ENCODE results near the gene CDK3.
"Not testable (repeated sequence)": the region's sequence is repeated elsewhere in the genome, so short reads cannot be mapped to it uniquely, and the experiment has no call there.

CDK3 gene

DNA sequence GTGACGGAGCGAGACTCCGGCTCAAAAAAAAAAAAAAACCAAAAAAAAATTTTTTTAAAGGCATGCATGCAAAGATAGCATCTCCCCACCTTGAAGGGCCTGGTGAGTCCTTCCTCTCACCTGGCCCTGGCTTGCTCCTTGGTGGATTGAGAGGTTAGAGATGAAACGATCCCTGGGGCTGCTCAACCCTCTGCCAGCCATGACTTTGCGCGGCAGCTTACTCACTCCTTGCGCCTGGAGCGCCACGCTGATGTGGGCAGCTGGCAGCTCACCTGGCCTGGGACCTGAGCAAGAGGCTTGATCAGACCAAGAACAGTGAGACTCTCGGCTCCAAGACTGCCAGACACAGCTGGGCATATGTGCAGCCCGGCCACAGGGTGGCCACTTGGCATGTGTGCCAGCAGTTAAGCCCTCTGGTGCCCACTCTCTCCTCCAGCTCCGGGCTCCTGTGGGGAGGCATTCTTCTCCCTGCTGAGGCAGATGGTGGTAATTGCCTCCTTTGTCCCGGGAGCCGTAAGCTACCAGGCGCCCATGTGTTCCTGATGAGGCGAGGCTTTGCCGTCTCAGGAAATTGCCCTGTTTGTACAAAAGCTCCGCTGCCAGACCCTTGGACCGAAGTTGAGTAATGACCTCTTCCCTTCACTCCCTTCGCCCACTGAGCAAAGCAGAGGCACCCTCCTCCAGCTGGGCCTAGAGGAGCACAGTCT lies 31.6 kb downstream of the CDK3 start:
- Mint-ChIP-seq H3K4me3 (no peak overlapping the region), H3K4me1 (peaks cover 15% of the 10 kb centered on the region), H3K27me3 (peaks cover 6% of the 10 kb centered on the region), H3K27ac (no peak overlapping the region), H3K9me3 (no peaks in the 10 kb centered on the region), H3K36me3 (peaks cover 4% of the 10 kb centered on the region)
- DNase-seq, result no peak
- CTCF ChIA-PET, result interaction anchor here (0.7 to 1.2 kb wide), 3 partner anchors 13 to 19 kb away, joined by 3 to 5 read pairs (median 4); no protein-coding TSS in a partner anchor

DNA sequence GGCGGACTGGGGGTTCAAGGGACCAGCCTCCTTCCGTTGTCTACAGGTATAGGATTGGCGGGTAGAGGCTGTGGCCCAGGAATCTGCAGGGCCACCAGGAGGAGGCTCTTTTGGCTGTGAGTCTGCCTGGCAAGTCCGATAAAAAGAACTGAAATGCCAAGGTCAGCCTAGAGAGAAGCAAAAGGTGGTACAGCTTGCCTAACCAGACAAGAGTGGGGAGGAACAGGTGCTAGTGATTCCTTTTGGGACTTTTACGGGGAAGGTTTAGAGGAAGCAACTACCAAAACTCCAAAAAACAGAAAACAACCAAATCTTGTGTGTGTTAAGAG lies 32.1 kb downstream of the CDK3 start:
- no peaks in the 10 kb centered on the region for H3K9me3 Mint-ChIP-seq
- H3K27ac Mint-ChIP-seq, result no peak overlapping the region
- peaks cover 7% of the 10 kb centered on the region for H3K36me3 Mint-ChIP-seq
- CTCF ChIA-PET, result interaction anchor here (1.0 to 1.2 kb wide), 2 partner anchors 16 to 19 kb away, joined by 4 to 5 read pairs; no protein-coding TSS in a partner anchor
- no peak for DNase-seq
- H3K27me3 Mint-ChIP-seq, result peaks cover 6% of the 10 kb centered on the region
- H3K4me1 Mint-ChIP-seq, result peaks cover 15% of the 10 kb centered on the region
- no peak overlapping the region for H3K4me3 Mint-ChIP-seq

DNA sequence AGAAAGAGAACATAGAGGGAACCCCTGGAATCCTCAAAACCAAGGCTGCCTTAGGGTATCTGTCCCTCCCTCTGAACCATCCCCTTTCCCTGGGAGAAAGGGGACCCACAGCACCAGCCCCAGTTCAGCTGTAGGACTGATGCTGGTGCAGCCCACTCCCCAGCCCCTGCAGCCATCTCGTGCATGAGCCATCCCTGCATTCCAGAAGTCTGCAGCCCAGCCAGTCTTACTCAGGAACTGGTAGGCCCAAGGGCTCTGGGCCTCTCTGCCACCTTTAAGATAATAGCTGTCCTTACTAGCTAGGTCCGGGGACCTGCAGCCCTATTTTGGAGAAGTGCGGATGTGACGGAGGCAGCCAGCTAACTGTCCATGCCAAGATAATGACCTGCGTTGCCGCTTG lies 32.5 kb downstream of the CDK3 start:
- Mint-ChIP-seq H3K36me3 (peaks cover 10% of the 10 kb centered on the region), H3K27ac (no peak overlapping the region), H3K4me3 (no peak overlapping the region), H3K9me3 (no peaks in the 10 kb centered on the region), H3K27me3 (peaks cover 6% of the 10 kb centered on the region), H3K4me1 (peaks cover 15% of the 10 kb centered on the region)
- CTCF ChIA-PET, result interaction anchor here (0.6 to 3.0 kb wide), 6 partner anchors 13 to 246 kb away, joined by 3 to 7 read pairs (median 4); no protein-coding TSS in a partner anchor
- DNase-seq, result no peak

DNA sequence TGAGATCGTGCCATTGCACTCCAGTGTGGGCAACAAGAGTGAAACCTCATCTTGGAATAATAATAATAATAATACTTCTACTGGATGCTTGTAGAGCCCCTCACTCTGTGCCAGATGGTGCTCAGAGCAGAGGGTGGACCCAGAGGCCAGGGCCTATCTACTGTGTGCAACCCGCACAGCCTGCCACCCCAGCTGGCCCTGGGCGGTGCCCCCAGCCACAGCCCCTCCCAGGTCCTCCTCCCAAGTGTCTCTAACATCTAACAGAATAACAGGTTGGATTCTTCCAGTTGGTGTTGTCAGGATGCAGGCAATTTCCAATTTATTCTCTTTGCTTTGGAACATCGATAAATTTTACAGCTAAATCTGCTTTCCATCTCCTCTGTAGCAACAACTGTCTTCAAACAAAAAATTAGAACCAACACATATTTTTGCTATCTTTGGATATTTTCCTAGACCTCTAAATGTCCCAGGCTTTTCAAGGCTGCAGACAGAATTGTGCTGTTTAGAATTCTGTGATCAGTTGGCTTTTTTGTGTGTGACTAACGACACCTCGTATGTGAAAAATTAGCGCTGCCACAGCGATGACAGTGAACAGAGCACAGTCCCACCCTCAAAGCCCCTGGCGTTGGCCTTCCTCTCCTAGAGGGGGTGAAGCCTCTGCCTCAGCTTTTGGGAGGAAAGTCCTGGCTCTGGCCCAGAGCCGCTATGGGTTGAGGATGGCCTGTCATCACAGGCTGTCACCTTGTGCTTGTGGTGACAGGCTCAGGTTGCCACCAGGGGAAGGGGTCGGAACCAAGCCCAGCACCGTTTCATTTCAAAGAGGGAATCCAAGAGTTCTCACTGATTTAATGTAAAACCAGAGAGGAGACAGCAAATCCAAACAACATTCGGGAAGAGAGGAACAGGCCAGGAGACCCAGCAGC lies 34.0 kb downstream of the CDK3 start:
- no peak overlapping the region for H3K4me3 Mint-ChIP-seq

DNA sequence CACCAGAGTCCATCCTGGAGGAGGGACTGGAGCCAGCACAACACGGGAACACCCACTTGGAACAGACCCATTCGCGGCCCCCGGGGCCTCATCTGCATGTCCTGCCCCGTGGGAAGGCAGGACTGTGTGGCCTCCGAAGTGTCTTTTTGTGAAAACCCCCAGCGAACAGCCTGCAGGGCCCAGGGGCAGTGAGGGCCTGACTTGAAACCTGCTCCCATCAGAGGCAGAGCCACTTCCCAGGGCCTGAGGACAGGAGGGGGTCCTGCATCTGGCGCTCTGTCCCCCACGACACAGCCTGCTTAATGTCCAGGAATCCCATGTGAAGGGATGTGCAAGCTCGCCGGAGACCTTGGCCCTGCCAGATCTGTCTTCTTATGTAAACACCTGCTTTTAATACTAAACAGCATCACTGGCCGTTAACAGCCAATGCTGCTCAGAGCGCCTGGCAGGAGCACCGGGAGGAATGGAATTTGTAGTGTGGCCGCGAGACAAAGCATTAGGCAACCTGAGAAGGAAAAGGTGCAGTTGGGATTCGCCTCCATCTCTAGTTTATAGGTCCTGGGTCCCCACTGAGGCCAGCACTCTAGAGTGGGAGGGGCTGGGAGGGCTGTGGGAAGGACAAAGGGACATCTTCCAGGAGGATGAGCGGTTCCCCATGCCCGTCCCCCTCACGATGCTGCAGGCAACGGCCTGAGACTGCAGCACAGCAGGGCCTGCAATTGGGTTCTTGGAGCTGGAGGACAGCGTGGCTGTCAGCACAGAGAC lies 36.0 kb downstream of the CDK3 start:
- peaks cover 2% of the 10 kb centered on the region for H3K4me1 Mint-ChIP-seq
- CTCF ChIA-PET, result no interaction called here
- no peaks in the 10 kb centered on the region for H3K9me3 Mint-ChIP-seq
- no peak for DNase-seq
- peaks cover 6% of the 10 kb centered on the region for H3K27me3 Mint-ChIP-seq
- H3K36me3 Mint-ChIP-seq, result peaks cover 39% of the 10 kb centered on the region
- H3K27ac Mint-ChIP-seq, result peak overlapping the region; percentile 52
- no peak overlapping the region for H3K4me3 Mint-ChIP-seq

More for the DNA sequence above, 34.0 kb downstream of the CDK3 start:
- Mint-ChIP-seq H3K9me3 (no peaks in the 10 kb centered on the region), H3K4me1 (peaks cover 7% of the 10 kb centered on the region), H3K27me3 (peaks cover 6% of the 10 kb centered on the region), H3K27ac (no peak overlapping the region), H3K36me3 (peaks cover 24% of the 10 kb centered on the region)
- CTCF ChIA-PET, result interaction anchor here (1.6 to 3.0 kb wide), 2 partner anchors 15 to 20 kb away, joined by 6 to 7 read pairs; no protein-coding TSS in a partner anchor
- no peak for DNase-seq

DNA sequence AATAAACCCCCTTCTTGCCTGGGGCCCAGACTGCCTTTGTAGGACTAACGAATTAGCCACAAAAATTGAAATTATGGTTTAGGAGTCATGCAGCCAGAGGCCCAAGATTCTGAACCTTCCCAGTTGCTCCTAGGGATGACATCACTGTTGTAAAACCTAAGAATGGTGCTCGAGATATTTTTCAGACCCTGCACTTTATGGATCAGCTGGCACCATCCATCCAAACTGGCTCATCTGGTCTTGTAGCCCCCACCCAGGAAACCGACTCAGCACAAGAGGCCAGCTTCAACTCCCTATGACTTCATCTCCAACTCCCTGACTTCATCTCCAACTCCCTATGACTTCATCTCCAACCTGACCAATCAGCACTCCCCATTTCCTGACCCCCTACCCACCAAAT lies 37.4 kb downstream of the CDK3 start:
- peak overlapping the region; percentile 37 for H3K27ac Mint-ChIP-seq
- CTCF ChIA-PET, result no interaction called here

DNA sequence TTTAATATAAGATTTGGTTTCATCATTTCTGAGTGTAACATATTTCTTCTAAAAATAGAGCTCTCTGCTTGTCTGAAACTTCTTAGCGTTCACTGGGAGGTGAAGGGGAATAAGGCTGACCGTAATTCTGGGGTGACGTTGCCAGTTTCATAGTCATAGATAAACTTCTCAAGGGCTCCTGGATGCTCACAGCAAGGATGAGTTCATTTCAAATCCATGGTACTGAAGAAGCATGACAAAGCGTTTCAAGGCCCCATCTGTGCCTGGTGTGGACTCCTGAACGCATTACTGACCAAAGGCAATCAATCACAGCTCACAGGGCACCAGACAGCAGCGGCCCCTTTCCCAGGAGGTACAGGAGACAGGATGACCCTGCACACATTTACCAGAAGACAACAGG lies 38.5 kb downstream of the CDK3 start:
- Mint-ChIP-seq H3K36me3 (peaks cover 51% of the 10 kb centered on the region), H3K9me3 (no peaks in the 10 kb centered on the region), H3K4me1 (peaks cover 2% of the 10 kb centered on the region), H3K27ac (no peak overlapping the region), H3K27me3 (no peaks in the 10 kb centered on the region), H3K4me3 (no peak overlapping the region)
- CTCF ChIA-PET, result no interaction called here
- no peak for DNase-seq

More for the DNA sequence above, 37.4 kb downstream of the CDK3 start:
- no peaks in the 10 kb centered on the region for H3K27me3 Mint-ChIP-seq
- H3K4me3 Mint-ChIP-seq, result no peak overlapping the region
- no peak for DNase-seq
- H3K36me3 Mint-ChIP-seq, result peaks cover 40% of the 10 kb centered on the region
- peaks cover 2% of the 10 kb centered on the region for H3K4me1 Mint-ChIP-seq
- H3K9me3 Mint-ChIP-seq, result no peaks in the 10 kb centered on the region

DNA sequence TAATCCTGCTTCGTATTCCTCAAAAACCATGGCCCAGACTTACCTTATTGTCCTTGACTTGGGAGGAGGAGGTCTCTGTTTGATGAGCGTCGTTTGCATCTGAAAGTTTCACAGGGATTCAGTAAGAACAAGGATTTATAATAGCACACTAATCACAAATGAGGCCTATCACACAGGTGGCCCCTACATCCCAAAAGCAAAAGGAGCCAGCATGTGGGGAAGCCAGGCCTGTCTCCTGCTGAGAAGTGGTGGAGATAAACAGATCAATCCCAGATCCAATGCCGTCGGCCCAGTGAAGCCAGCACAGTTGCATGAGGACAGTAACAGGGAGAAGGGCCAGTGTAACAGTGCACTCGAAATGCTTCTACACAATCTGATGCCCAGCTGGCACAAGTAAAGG lies 39.7 kb downstream of the CDK3 start:
- Mint-ChIP-seq H3K9me3 (no peaks in the 10 kb centered on the region), H3K27me3 (no peaks in the 10 kb centered on the region), H3K27ac (no peak overlapping the region), H3K4me3 (no peak overlapping the region), H3K4me1 (peaks cover 2% of the 10 kb centered on the region), H3K36me3 (peaks cover 62% of the 10 kb centered on the region)
- CTCF ChIA-PET, result no interaction called here
- no peak for DNase-seq

DNA sequence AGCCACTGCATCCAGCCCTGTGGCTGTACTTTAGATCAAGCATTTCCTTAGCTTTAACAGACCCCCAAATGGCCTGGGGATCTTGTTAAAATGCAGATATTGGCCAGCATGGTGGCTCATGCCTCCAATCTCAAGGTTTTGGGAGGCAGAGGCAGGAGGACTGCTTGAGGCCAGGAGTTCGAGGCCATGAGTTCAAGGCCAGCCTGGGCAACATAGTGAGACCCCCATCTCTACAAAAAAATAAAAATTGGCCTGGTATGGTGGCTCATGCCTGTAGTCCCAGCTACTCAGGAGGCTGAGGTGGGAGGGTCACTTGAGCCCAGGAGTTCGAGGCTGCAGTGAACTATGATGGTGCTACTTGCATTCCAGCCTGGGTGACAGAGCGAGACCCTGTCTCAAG lies 42.2 kb downstream of the CDK3 start:
- not testable (repeated sequence) for H3K4me1 Mint-ChIP-seq, H3K27me3 Mint-ChIP-seq, DNase-seq, H3K4me3 Mint-ChIP-seq, H3K27ac Mint-ChIP-seq, H3K9me3 Mint-ChIP-seq
- CTCF ChIA-PET, result interaction anchor here (0.6 kb wide), 1 partner anchor 169 kb away, joined by 3 read pairs; no protein-coding TSS in a partner anchor
- peaks cover 68% of the 10 kb centered on the region for H3K36me3 Mint-ChIP-seq

DNA sequence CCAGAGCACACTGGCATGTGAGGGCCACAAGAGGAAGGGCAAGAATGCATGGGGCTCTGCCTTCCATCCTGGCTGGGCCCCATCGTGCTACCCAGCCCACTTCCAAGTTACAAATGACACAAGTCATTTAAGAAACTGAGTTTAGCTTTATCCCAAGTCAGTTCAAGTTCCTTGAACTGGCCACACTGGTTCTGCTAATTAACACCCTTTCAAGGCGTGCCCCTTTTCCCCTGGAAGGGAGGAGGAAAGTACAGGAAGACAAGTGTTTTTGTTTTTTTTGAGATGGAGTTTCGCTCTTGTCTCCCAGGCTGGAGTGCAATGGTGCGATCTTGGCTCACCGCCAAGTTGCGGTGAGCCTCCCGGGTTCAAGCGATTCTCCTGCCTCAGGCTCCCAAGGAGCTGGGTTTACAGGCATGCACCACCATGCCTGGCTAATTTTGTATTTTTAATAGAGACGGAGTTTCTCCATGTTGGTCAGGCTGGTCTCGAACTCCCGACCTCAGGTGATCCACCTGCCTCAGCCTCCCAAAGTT lies 43.9 kb downstream of the CDK3 start:
- DNase-seq, H3K4me3 Mint-ChIP-seq, H3K9me3 Mint-ChIP-seq, H3K4me1 Mint-ChIP-seq, H3K27ac Mint-ChIP-seq, H3K27me3 Mint-ChIP-seq, CTCF ChIA-PET: not testable (repeated sequence)
- peaks cover 67% of the 10 kb centered on the region for H3K36me3 Mint-ChIP-seq

DNA sequence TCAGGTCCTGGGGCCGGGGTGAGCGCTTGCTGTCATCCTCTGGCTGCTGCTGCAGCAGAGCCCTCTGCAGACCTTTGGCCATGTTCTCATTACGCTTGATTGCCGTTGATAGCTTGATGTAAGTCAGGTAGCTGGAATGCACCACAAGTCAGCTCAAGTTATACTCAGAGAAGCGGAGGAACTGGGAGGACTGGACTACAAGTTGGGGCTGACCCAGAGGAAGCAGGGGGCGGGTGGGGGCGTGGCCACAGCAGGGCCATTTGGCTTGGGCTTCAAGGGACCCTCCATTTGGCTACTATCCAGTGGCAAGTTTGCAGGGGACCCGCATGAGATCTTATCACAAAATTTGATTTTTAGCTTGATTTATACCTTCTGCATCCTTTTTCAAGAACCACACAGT lies 45.4 kb downstream of the CDK3 start:
- no peak overlapping the region for H3K4me3 Mint-ChIP-seq
- no peak for DNase-seq
- no peak overlapping the region for H3K27ac Mint-ChIP-seq
- H3K9me3 Mint-ChIP-seq, result no peaks in the 10 kb centered on the region
- no peaks in the 10 kb centered on the region for H3K27me3 Mint-ChIP-seq
- peaks cover 66% of the 10 kb centered on the region for H3K36me3 Mint-ChIP-seq
- CTCF ChIA-PET, result interaction anchor here (1.4 to 1.8 kb wide), 2 partner anchors 15 to 32 kb away, joined by 3 to 5 read pairs; no protein-coding TSS in a partner anchor
- H3K4me1 Mint-ChIP-seq, result no peaks in the 10 kb centered on the region

DNA sequence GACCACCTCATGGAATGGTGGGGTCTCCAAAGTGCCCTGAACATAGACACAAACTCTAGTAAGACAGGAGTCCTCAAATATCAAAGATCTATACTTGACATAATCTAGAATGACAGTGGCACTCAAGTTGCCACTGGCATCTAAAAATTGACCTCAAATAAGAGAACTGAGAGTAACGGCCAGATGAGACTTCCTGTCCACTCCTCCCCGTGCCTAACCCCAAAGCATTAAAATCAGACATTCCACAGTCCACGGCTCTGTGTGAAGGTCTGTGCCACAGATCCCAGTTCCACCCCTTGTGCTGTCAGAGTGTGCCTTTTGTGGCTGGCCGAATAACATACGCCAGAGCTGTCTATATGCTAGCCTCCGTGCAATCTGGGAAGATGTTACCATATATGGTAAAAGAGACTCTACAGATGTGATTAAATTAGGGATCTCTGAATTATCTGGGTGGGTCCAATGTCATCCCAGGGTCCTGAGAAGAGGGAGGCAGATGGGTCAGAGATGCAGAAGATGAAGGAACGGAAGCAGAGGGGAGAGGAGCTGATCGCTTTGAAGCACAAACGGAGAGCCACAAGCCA lies 47.5 kb downstream of the CDK3 start:
- CTCF ChIA-PET, result interaction anchor here (0.7 to 1.7 kb wide), 2 partner anchors 34 to 310 kb away, joined by 3 to 6 read pairs; no protein-coding TSS in a partner anchor

DNA sequence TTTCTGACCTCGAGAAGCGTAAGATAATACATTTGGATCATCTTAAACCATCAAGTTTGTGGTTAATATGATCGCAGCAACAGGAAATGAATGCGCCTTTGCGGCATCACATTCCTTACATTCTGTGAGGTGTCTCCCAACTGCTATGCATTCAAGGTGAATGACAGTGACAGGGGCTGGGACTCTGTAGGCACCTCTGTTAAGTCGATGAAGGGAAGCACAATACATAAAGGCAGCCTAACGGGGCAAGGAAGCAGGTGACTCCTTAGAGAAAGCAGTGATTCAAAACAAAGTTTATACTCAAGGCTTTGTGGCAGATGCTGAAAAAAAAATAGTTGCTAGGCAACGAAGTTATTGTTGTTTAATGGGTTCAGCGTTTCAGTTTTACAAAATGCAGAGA lies 48.1 kb downstream of the CDK3 start:
- no peaks in the 10 kb centered on the region for H3K4me1 Mint-ChIP-seq
- no peaks in the 10 kb centered on the region for H3K27me3 Mint-ChIP-seq
- CTCF ChIA-PET, result interaction anchor here (1.7 kb wide), 1 partner anchor 35 kb away, joined by 6 read pairs; no protein-coding TSS in a partner anchor
- peaks cover 63% of the 10 kb centered on the region for H3K36me3 Mint-ChIP-seq
- DNase-seq, result no peak
- no peak overlapping the region for H3K4me3 Mint-ChIP-seq
- H3K27ac Mint-ChIP-seq, result no peak overlapping the region
- no peaks in the 10 kb centered on the region for H3K9me3 Mint-ChIP-seq

More for the DNA sequence above, 47.5 kb downstream of the CDK3 start:
- DNase-seq, result no peak
- no peaks in the 10 kb centered on the region for H3K4me1 Mint-ChIP-seq
- H3K27me3 Mint-ChIP-seq, result no peaks in the 10 kb centered on the region
- peaks cover 66% of the 10 kb centered on the region for H3K36me3 Mint-ChIP-seq
- H3K27ac Mint-ChIP-seq, result no peak overlapping the region
- no peaks in the 10 kb centered on the region for H3K9me3 Mint-ChIP-seq
- H3K4me3 Mint-ChIP-seq, result no peak overlapping the region

Data from activated naive CD4-positive, alpha-beta T cell treated with anti-CD3 and anti-CD28 coated beads, Interleukin-2, amount 10 ng/mL, durations not matched to agents 7 days and 5 days (primary cell).